GM18861 (cell line): Measurements from ENCODE around the gene SDK1.

Experiments
- ATAC-seq: cut with Tn5 transposase; IDR thresholded peaks from one replicate; pipeline ENCODE4 v1.9.1; 2021; ENCODE audit not compliant: unreplicated experiment

Gene SDK1

GRCh38 chr7:4001742-4002141 is 700.7 kb downstream of the SDK1 start:
- ATAC-seq, result no peak

GRCh38 chr7:4003503-4003902 is 702.5 kb downstream of the SDK1 start:
- no peak for ATAC-seq

GRCh38 chr7:4006687-4007086 is 705.6 kb downstream of the SDK1 start:
- no peak for ATAC-seq

GRCh38 chr7:4009211-4010060 is 708.4 kb downstream of the SDK1 start:
- ATAC-seq, result no peak

- no peak for ATAC-seq
Measured at GRCh38 chr7:4010061-4010605, 709.1 kb downstream of the SDK1 start.

- ATAC-seq, result no peak
Measured at GRCh38 chr7:4010923-4011656, 710.0 kb downstream of the SDK1 start.

- ATAC-seq, result no peak
Measured at GRCh38 chr7:4013793-4014192, 712.7 kb downstream of the SDK1 start.

- no peak for ATAC-seq
Measured at GRCh38 chr7:4014346-4015050, 713.4 kb downstream of the SDK1 start.

- ATAC-seq, result no peak
Measured at GRCh38 chr7:4015371-4015770, 714.3 kb downstream of the SDK1 start.

GRCh38 chr7:4015996-4016395 is 714.9 kb downstream of the SDK1 start:
- no peak for ATAC-seq

- no peak for ATAC-seq
Measured at GRCh38 chr7:4017081-4017480, 716.0 kb downstream of the SDK1 start.

- no peak for ATAC-seq
Measured at GRCh38 chr7:4017785-4018184, 716.7 kb downstream of the SDK1 start.

- no peak for ATAC-seq
Measured at GRCh38 chr7:4018601-4019316, 717.7 kb downstream of the SDK1 start.

GRCh38 chr7:4020086-4020485 is 719.0 kb downstream of the SDK1 start:
- no peak for ATAC-seq

GRCh38 chr7:4021413-4021812 is 720.4 kb downstream of the SDK1 start:
- no peak for ATAC-seq

- ATAC-seq, result no peak
Measured at GRCh38 chr7:4022265-4022664, 721.2 kb downstream of the SDK1 start.

- no peak for ATAC-seq
Measured at GRCh38 chr7:4023502-4023901, 722.5 kb downstream of the SDK1 start.

- ATAC-seq, result no peak
Measured at GRCh38 chr7:4024133-4024532, 723.1 kb downstream of the SDK1 start.

GRCh38 chr7:4024806-4025205 is 723.8 kb downstream of the SDK1 start:
- ATAC-seq, result no peak

- no peak for ATAC-seq
Measured at GRCh38 chr7:4025210-4025609, 724.2 kb downstream of the SDK1 start.
